ENCODE measurements around the gene COQ3. TPM values are rescaled to one million over a fixed set of nuclear protein-coding genes. Genes with fewer than 3 reads are reported as not detected.
A peak's percentile ranks its signal among the peaks of the same experiment; 100 is the strongest.

COQ3 gene
- total and polyA plus RNA-seq, 2 of the 8 experiments (the other 6 are each of a cell fraction or from before 2014, with no cell fraction given) = 8.4 to 16.2 TPM

DNA sequence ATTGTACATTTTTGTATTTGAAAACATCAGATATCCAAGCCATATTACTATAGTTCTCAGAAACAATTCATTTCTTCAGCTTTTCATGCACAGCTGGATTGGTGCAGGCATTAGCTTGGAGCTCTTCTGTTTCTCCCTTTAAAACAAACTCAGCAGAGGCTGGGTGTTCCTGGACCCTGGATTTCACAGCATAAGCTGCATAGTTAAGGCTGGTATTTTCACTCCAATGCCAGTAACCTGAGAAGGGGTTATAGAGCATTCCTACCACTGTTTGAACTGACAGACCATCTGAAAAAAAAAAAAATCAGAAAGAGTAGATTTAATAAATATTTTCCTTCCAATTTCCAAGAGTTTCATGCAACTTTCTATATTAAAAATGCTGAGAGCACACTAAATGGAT, 24.5 kb downstream of the COQ3 start:
- Histone ChIP-seq H3K27ac (ENCODE audit: low read depth, low read length) (no peak overlapping the region), H2AFZ (ENCODE audit: low read length) (no peak overlapping the region), H4K5ac (ENCODE audit: insufficient read length, low read depth, low read length) (no peak overlapping the region), H2BK20ac (ENCODE audit: low read length) (no peak overlapping the region), H3K79me2 (ENCODE audit: control insufficient read depth in 1 of 2, insufficient read depth in 2 of 2, low read length in 2 of 2) (no peaks in the 10 kb centered on the region), H3K9me3 (ENCODE audit: insufficient read depth in 2 of 2, low read depth in 1 of 2, low read length in 1 of 2) (no peaks in the 10 kb centered on the region), H3K36me3 (ENCODE audit: control insufficient read depth in 2 of 4, insufficient read depth in 4 of 4, low read length in 3 of 4) (no peaks in the 10 kb centered on the region), H2AK5ac (ENCODE audit: low read depth, low read length) (no peak overlapping the region), H4K20me1 (replicated peaks in 1 of 2; ENCODE audit: control insufficient read depth in 1 of 2, insufficient read depth in 2 of 2, low read length in 2 of 2) (no peaks in the 10 kb centered on the region), H3K4ac (replicated peaks; ENCODE audit: insufficient read length, low read depth, low read length) (no peak overlapping the region), H3K9ac (replicated peaks in 1 of 4; ENCODE audit: extremely low read depth in 1 of 4, low read depth in 3 of 4, low read length in 3 of 4) (no peak overlapping the region), H3K4me3 (ENCODE audit: extremely low read depth in 1 of 4, insufficient read depth in 2 of 4, low read depth in 3 of 4, low read length in 4 of 4) (no peak overlapping the region), H4K8ac (ENCODE audit: extremely low read depth, insufficient read depth, low read length) (no peak overlapping the region), H3K18ac (ENCODE audit: extremely low read depth, low read length) (no peak overlapping the region), H4K91ac (replicated peaks; ENCODE audit: insufficient read length, low read length) (no peak overlapping the region), H2BK12ac (ENCODE audit: low read depth, low read length) (no peak overlapping the region), H2BK120ac (replicated peaks; ENCODE audit: low read depth, low read length) (no peak overlapping the region), H3K4me1 (replicated peaks in 1 of 4; ENCODE audit: control insufficient read depth in 3 of 4, insufficient read depth in 4 of 4, low read length in 3 of 4) (peaks cover 0 to 3% (median 0%) of the 10 kb centered on the region in 4 experiments; a peak in 2 of 7 replicates), H3K4me2 (ENCODE audit: insufficient read depth in 1 of 2, low read depth in 2 of 2, low read length in 2 of 2) (no peak overlapping the region; a peak in 2 of 4 replicates), H3K23me2 (ENCODE audit: low read depth, low read length) (no peaks in the 10 kb centered on the region), H3K56ac (replicated peaks; ENCODE audit: insufficient read length, low read depth, low read length) (no peak overlapping the region), H3K27me3 (replicated peaks in 1 of 4; ENCODE audit: control insufficient read depth in 3 of 4, extremely low read depth in 1 of 4, insufficient read depth in 3 of 4, low read length in 3 of 4) (no peaks in the 10 kb centered on the region), H3K14ac (ENCODE audit: insufficient read length) (no peak overlapping the region), H2BK15ac (ENCODE audit: low read length) (no peak overlapping the region), H3K23ac (ENCODE audit: insufficient read length) (no peak overlapping the region), H3K79me1 (ENCODE audit: low read depth, low read length) (no peaks in the 10 kb centered on the region), H2BK5ac (ENCODE audit: low read depth, low read length) (no peak overlapping the region)
- POLR2A ChIA-PET (ENCODE audit: partially characterized antibody) = interaction anchor here (1.1 to 3.6 kb wide), 3 partner anchors 20 to 55 kb away, joined by 3 to 11 read pairs (median 4); partner anchors contain the start of genes COQ3, FAXC and PNISR
- DNase-seq (ENCODE audit: low read depth in 1 of 2, low spot score in 2 of 2) (no peak), FAIRE-seq (peak; percentile 39)
- CTCF ChIA-PET (ENCODE audit: partially characterized antibody) = interaction anchor here (1.1 to 3.6 kb wide), 8 partner anchors 9 to 48 kb away, joined by 3 to 26 read pairs (median 8); no protein-coding TSS in a partner anchor
- TF ChIP-seq BCL11A (IDR thresholded peaks at IDR 0.05; ENCODE audit: low read depth in 2 of 2, low read length in 2 of 2) (no peak), TBP (IDR thresholded peaks at IDR 0.05; ENCODE audit: low read depth, low read length) (no peak), POLR2AphosphoS5 (IDR thresholded peaks at IDR 0.05; ENCODE audit: low read depth, low read length) (no peak), RBBP5 (IDR thresholded peaks at IDR 0.05; ENCODE audit: borderline replicate concordance, low read depth, low read length) (no peak), TAF1 (IDR thresholded peaks at IDR 0.05; ENCODE audit: low read depth, low read length) (no peak), CTBP2 (IDR thresholded peaks at IDR 0.05; ENCODE audit: borderline replicate concordance, insufficient read depth, insufficient read length, low read length) (no peak), JUN (IDR thresholded peaks at IDR 0.05; ENCODE audit: low read depth, low read length) (no peak), KDM5A (IDR thresholded peaks at IDR 0.05; ENCODE audit: low read length) (no peak), SUZ12 (IDR thresholded peaks at IDR 0.05; ENCODE audit: low read length) (no peak), KDM4A (IDR thresholded peaks at IDR 0.05; ENCODE audit: low read depth, low read length, severe bottlenecking) (no peak)

Data from H1 (cell line).